ENCODE measurements around the gene GNAI1.

Gene GNAI1

GRCh38 chr7:80134536-80135308, at the start of gene GNAI1:
GNAI1 (plus strand) TSS chr7:80134831; CDS start chr7:80135161, 330 bp downstream.
- no peak for DNase-seq

GRCh38 chr7:80087051-80087770, 47.4 kb upstream of the GNAI1 start:
- no peak for DNase-seq

GRCh38 chr7:80087771-80088170, 46.9 kb upstream of the GNAI1 start:
- no peak for DNase-seq

GRCh38 chr7:80088705-80089104, 45.9 kb upstream of the GNAI1 start:
- no peak for DNase-seq

GRCh38 chr7:80089366-80089765, 45.3 kb upstream of the GNAI1 start:
- no peak for DNase-seq

GRCh38 chr7:80093349-80093748, 41.3 kb upstream of the GNAI1 start:
- DNase-seq = no peak

GRCh38 chr7:80095545-80095944, 39.1 kb upstream of the GNAI1 start:
- DNase-seq = no peak

- DNase-seq = no peak
Measured at GRCh38 chr7:80097756-80098155, 36.9 kb upstream of the GNAI1 start.

GRCh38 chr7:80098795-80099194, 35.8 kb upstream of the GNAI1 start:
- no peak for DNase-seq

GRCh38 chr7:80100254-80100653, 34.4 kb upstream of the GNAI1 start:
- DNase-seq = no peak

- no peak for DNase-seq
Measured at GRCh38 chr7:80105701-80106408, 28.8 kb upstream of the GNAI1 start.

- no peak for DNase-seq
Measured at GRCh38 chr7:80106498-80107113, 28.0 kb upstream of the GNAI1 start.

- no peak for DNase-seq
Measured at GRCh38 chr7:80107278-80107677, 27.4 kb upstream of the GNAI1 start.

- no peak for DNase-seq
Measured at GRCh38 chr7:80110376-80110775, 24.3 kb upstream of the GNAI1 start.

- DNase-seq = no peak
Measured at GRCh38 chr7:80114159-80114558, 20.5 kb upstream of the GNAI1 start.

- no peak for DNase-seq
Measured at GRCh38 chr7:80124526-80125264, 9.9 kb upstream of the GNAI1 start.

GRCh38 chr7:80127412-80128160, 7.0 kb upstream of the GNAI1 start:
- DNase-seq = no peak

GRCh38 chr7:80128918-80129317, 5.7 kb upstream of the GNAI1 start:
- DNase-seq = no peak

- DNase-seq = no peak
Measured at GRCh38 chr7:80129785-80130184, 4.8 kb upstream of the GNAI1 start.

- no peak for DNase-seq
Measured at GRCh38 chr7:80131675-80132435, 2.8 kb upstream of the GNAI1 start.

- no peak for DNase-seq
Measured at GRCh38 chr7:80132594-80132993, 2.0 kb upstream of the GNAI1 start.

Measured in NK-92 treated with Interleukin-12 subunit alpha and Interleukin-12 subunit beta, amount 100 ng/mL, for 24 hours (cell line).